Frontal cortex (tissue), 4 donors: ENCODE data around the gene LETMD1. TPM values are rescaled to one million over a fixed set of nuclear protein-coding genes. Genes with fewer than 3 reads are reported as not detected.
"Not testable (repeated sequence)": the region's sequence is repeated elsewhere in the genome, so short reads cannot be mapped to it uniquely, and the experiment has no call there.

Experiments
- DNase-seq, 2 donors: peaks; one replicate each; pipeline ENCODE4 v3.0.0; 2012; ENCODE audit warnings: low spot score in 2 of 2
- FAIRE-seq: peaks from 2 replicates; lab custom pipeline; 2012; peaks lifted over from hg19 to GRCh38; lab: Jason Lieb, UNC
- total RNA-seq: library from RNA; depleted of rRNA; stranded (reverse); fragments of >200 nt; gene quantifications from one replicate; pipeline ENCODE4 v1.2.3, GENCODE V29; 2014
- donor health status: control.
- donor health status: control.
- donor health status: control.

LETMD1 gene
- total RNA-seq, 1 donor from 2014 or later, result 54.6 TPM

DNA sequence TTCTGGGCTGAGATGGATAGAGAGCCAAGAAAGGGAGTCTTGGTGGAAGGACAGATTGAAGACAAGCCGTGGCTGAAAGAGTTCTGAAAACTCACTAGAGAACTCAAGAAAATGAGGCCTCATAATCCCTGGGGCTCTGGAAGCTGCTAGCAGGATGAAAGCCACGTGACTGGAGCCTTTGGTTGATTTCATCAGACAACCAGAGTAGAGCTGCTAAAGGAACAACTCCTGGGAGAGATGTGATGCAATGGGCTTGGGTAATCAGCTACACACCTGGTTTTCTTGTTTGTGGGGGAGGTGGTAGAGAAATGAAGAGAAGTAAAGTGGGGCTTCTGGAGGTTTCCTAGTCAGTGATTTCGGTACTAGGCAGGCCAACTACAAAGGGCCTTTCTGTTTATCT lies 21.9 kb downstream of the LETMD1 start:
- DNase-seq (no peak), FAIRE-seq (no peak)

DNA sequence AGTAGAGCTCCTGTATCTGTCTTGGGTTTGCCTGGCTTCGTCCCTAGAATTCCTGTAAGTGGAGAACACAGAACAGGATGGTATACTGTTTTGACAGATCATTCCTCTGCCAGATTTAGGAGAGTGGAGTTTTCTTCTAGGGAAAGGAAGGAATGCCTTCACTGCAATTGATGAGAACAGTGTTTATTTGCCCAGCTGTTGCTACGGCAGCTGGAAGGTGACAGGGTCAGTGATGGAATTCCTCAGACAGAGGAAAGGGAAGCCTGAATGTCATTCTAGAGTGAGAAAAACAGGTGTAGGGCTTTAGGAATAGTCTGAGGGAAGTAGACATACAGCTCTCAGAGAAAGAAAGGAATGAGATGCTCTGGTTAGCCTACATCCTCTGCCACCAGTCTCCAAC lies 23.5 kb downstream of the LETMD1 start:
- no peak for DNase-seq
- no peak for FAIRE-seq

DNA sequence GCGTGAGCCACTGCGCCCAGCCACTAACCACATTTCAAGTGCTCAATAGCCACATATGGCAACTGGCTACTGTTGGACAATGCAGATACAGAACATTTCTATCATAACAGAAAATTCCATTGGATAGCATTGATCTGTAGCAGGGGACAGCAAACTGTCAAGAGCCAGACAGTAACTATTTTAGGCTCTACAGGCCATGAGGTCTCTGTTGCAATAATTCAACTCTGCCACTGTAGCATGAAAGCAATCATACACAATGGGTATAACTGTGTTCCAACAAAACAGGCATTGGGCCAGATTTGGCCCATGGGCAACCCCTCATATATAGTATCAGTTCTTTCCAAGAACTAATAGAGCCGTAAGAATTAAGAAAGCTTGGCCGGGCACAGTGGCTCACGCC lies 27.3 kb downstream of the LETMD1 start:
- FAIRE-seq (no peak), DNase-seq (no peak)

DNA sequence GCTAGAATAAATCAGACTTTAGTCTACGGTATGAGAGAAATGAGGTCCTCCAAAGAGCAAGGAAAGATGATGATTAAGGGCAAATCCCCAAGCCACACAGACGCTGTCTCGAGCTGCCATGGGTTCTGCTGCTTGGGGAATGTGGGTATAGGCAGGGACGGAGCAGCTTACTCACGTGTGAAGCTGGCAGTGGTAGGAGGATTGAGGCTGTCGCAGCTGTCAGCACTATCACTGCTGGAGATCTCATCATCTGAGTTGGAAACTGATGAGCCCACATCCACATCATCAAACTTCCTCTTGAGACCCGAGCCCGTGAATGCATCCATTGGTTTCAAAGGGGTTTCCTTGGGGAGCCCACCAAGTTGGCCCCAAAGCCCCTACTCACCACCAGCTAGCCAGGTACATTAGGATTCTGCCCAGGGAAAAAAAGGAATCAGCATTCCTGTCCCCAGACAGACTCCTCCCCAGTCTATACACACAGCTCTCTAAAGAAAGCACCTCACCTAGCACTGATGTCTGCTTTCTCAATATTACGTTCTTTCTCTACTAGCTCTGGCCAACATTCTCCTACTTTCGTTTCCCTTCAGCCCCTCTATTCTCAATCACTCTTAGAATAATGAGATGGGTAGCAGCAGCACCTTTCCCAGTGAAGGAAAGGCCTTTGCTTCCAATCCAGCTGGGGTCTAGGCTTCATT lies 28.3 kb downstream of the LETMD1 start:
- no peak for FAIRE-seq
- no peak for DNase-seq

DNA sequence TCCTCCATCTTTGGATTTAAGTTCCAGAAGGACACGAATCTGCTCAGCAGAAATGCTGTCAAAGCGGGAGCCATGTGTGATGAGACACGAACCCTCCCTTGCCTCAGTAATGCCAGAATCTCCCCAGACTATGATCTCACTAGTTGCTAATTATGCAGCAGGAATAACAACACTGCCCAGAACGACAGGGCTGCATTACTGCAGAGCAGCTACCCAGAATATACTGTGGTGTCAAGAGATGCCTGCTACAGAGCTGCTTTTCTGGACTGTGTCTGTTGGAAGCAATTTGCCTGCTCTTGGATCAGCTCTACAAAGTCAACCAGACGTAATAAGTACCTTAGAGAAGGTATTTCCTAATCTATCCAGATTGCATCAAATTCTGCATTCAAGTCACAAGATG lies 29.8 kb downstream of the LETMD1 start:
- no peak for FAIRE-seq
- DNase-seq, result peak; percentile 29 to 44

DNA sequence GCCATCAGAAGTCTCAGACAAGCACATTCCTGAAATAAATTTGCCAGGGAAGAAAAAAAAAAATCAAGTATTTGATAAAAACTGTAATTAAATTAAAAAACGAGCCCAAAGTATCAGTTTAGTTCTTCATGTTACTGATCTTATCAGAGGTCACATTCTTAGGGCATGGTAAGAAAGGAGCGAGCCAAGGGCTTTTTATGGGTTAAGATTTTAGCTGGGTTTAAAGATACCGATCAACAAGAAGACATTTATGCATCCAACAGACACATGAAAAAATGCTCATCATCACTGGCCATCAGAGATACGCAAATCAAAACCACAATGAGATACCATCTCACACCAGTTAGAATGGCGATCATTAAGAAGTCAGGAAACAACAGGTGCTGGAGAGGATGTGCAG lies 30.2 kb downstream of the LETMD1 start:
- not testable (repeated sequence) for FAIRE-seq, DNase-seq

DNA sequence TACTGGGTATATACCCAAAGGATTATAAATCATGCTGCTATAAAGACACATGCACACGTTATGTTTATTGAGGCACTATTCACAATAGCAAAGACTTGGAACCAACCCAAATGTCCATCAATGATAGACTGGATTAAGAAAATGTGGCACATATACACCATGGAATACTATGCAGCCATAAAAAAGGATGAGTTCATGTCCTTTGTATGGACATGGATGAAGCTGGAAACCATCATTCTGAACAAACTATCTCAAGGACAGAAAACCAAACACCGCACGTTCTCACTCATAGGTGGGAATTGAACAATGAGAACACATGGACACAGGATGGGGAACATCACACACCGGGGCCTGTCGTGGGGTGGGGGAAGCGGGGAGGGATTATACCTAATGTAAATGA lies 30.7 kb downstream of the LETMD1 start:
- not testable (repeated sequence) for FAIRE-seq, DNase-seq

DNA sequence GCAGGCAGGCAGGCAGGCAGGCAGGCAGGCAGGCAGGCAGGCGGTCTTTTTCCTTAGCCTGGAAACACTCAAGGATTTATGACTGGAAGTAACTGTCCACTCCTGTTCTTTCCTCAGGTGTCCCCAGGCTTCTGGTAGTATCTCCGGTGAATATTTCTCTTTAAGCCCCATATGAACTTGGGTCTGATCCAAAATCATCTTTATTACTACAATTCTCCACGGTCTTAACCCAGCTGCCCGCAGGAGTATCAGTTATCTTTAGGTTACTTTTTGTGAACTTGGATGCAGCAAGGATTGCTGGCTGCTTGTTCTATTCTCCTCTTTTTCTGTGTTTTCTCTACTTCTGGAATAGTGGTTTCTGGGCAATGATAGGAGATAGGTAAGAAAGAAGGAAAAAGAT lies 32.0 kb downstream of the LETMD1 start:
- DNase-seq, result no peak

DNA sequence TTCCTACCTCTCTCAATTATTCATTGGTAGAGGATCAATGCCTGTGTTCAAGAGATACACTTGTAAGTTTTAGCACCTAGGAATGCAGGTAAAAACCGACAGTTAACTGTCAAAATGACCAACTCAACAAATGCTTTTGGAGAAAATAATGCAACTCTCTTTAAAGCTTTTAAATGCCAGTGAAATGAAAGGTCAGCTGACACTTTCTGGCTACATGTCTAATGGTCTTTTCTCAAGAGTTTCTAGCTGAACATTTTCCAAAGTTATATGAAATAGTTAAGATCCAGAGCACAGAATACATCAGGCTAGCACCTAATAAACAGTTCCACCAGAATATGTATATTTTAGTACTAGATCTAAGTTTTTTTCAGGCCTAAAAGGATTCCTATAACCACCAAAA lies 33.3 kb downstream of the LETMD1 start:
- DNase-seq, result no peak
- no peak for FAIRE-seq

More for the DNA sequence above, 32.0 kb downstream of the LETMD1 start:
- no peak for FAIRE-seq

DNA sequence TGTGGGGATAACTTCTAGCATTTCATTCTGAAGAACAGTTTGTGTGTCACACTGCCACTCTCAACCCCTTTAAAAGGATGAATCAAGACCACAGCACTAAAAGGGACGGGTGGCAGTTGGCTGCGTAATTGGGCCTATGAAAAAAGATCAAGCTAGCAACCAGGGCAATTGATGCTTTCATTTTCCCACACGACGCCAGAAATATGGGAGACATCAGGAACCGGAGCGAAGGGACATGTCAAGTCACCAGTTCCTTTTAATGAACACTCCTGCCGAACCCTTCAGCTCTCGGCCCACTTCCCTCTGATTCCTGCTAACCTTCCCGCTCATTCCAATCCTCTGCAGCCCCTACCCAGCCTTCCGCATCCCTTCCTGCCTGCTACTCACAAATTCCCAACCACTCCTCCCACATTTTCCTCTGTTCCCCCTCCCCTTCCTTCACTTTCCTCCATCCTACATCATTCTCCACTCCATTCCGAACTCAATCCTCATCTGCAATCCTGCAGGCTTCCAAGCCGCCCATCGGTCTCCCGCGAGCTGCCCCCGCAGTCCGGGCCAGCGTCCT lies 34.5 kb downstream of the LETMD1 start:
- no peak for FAIRE-seq

DNA sequence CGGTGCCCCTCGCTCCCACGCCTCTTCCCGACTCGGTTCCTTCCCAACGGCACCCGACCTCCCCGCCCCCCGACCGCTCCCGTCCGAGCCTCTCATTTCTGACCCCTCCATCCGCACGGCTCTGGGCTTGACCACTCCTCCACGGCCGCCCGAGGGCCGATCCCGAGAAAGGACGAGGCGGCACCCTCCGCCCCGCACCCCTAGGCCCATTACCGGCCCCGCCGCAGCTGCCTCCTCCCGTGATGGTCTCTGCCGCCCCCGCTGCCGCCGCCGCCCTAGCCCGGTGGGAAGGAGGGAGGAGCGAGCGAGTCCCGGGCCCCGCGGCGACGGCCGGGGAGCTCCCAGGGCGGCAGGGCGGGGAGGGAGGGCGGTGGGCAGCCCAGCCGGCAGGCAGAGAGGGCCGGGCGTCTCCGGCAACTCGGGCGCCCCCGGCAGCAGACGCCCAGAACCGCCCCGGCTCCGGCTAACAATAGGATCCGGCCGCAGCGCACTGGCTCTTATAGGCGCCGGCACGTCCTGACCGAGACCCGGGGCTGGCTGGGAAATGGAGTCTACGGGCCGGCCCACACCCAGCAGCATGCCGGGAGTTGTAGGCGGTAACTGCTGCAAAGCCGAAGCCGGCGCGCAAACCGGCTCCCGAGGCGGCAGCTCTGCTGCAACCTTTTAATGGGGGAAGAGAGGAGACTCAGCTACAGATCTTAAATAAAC lies 35.2 kb downstream of the LETMD1 start, which contains the start of gene CSRNP2:
TSS of gene CSRNP2 (minus strand) at position 471 of the 708 bp plus-strand sequence. CDS start 7,035 bp downstream, outside the sequence.
- DNase-seq (peak; percentile 93 to 94), FAIRE-seq (no peak)

More for the DNA sequence above, 34.5 kb downstream of the LETMD1 start:
- peak; percentile 23 to 24 for DNase-seq

DNA sequence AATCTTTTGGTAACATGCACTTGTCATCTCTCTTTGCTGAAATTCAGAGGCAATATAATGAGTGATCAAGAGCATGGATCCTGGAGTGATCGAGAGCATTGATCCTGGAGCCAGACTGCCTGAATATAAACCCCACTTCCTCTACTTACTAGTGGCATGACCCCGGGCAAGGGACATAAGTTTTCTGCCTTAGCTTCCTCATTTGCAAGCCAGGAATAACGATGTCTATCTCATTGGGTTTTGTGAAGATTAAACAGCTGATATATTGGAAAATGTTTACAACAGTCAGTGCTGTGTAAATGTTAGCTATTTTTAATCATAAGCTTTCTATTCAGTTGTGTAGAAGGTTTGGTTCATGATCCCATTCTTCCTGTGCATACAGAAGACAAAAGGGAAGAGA lies 37.6 kb downstream of the LETMD1 start:
- no peak for DNase-seq
- FAIRE-seq, result no peak

DNA sequence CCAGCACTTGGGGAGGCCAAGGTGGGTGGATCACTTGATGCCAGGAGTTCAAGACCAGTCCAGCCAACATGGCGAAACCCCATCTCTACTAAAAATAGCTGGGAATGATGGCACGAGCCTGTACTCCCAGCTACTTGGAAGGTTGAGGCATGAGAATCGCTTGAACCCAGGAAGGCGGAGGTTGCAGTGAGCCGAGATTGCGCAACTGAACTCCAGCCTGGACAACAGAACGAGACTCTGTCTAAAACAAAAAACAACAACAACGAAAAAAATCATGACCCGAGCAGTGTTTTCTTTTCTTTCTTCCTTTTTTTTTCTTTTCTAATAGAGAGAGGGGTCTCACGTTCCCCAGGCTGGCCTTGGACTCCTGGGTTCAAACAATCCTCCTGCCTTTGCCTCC lies 38.8 kb downstream of the LETMD1 start:
- DNase-seq (no peak), FAIRE-seq (no peak)

DNA sequence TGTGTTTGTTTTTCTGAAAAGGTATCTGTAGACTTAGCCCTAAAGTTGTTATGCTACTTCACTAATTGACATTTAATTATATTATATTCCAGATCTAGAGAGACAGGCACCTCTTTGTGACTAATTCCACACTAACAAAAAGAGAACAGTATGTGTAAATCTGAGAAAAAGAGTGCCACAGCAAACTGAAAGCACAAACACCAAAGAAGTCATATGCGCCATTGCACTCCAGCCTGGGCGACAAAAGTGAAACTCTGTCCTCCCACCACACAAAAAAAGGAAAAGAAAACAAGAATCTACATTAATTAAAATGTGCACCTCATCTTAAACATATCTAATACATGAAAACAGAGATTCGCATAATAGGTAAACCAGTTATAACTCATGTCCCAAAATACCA lies 39.7 kb downstream of the LETMD1 start:
- no peak for DNase-seq
- FAIRE-seq, result no peak

DNA sequence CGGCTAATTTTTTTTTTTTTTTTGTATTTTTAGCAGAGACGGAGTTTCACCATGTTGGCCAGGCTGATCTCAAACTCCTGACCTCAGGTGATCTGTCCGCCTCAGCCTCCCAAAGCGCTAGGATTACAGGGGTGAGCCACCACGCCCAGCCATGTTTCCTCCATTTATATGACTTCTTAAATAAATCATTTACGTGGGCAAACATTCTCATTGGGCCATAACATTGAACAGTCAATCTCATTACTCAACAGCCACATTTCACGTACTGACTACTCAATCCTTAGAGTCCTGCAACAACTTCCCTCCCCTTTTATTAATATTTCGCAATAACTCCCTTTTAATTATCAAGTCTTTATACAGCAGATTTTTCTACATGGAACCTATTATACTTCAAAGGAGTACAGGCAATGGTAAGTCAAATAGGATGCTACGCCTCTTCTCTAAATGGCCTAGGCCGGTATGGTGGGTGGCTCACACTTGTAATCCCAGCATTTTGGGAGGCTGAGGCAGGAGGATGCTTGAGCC lies 42.6 kb downstream of the LETMD1 start:
- FAIRE-seq, result no peak
- no peak for DNase-seq

DNA sequence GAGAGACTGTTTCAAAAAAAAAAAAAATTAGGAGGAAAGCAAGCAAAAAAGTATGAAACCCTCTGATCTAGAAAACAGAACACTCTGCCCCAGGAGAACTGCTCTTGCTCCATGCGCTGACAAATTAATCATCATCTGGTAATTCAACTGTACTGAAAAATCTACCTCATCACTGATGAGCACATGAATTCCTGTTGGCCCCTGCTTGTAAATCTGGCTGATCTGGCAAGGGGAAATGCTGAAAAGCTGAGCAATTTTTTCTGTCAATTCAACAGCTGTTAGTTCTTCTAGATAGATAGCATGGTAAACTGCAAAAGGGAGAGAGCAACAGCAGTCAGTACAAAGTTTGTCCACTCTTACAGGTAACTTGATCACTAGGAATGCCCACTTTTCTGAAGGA lies 50.5 kb downstream of the LETMD1 start:
- FAIRE-seq (no peak), DNase-seq (no peak)

DNA sequence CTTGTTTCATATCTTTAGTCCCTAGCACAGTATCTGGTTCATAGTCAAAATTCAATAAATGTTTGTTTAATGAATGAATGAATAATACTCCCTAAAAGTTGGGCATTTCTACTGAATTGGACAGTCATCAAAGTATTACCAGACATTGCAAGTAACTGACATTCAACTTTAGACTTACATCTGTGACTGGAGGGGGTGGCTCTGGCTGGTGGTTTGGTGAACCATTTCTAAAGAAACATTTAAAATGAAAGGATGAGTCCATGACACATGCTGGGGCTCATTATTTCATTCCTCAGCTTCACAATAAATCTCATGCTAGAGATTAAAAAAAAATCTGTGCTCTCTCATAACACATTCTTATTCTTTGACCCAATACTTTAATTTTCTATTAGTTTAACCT lies 55.9 kb downstream of the LETMD1 start:
- DNase-seq (no peak), FAIRE-seq (no peak)

DNA sequence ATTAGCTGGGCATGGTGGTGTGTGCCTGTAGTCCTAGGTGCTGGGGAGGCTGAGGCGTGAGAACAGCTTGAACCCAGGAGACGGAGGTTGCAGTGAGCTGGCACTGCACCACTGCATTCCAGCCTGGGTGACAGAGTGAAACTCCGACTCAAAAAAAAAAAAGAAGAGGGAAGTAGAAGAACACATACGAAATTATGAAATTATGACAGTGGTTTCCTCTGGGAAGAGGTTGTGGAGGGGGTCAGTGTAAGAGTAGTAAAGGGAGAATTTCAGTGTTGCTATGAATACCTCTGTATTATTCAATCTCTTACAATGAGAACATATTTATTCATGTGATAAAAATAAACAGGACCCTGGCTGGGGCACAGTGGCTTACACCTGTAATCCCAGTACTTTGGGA lies 60.0 kb downstream of the LETMD1 start:
- DNase-seq (no peak), FAIRE-seq (no peak)
